Tibial nerve (tissue), 4 donors: ENCODE results near the gene ARFRP1.

ENCODE experiments used
- CTCF ChIP-seq, 5 experiments: fragments of 200-600 bp in 3 of 5; fragments of 450-650 bp in 2 of 5; sonication (generic) in 3 of 5; IDR thresholded peaks; one replicate each; pipeline ENCODE4 v1.5.1; 2016 to 2019; ENCODE audit warnings: antibody characterized with exemption in 5 of 5, mild to moderate bottlenecking in 3 of 5, moderate library complexity in 2 of 5
- EP300 ChIP-seq, 2 donors: sonication (generic); formaldehyde crosslinking; IDR thresholded peaks; one replicate each; pipeline ENCODE4 v1.6.1; 2017; ENCODE audit warnings: antibody characterized with exemption in 2 of 2, mild to moderate bottlenecking in 1 of 2
- POLR2A ChIP-seq, 2 donors: fragments of 450-650 bp; IDR thresholded peaks; one replicate each; pipeline ENCODE4 v1.6.1; 2017; ENCODE audit warnings: antibody characterized with exemption in 2 of 2, mild to moderate bottlenecking in 2 of 2, moderate library complexity in 2 of 2

GRCh38 chr20:63747622-63748069 is 39.9 kb upstream of the ARFRP1 start:
- TF ChIP-seq POLR2A (IDR thresholded peaks at IDR 0.05) (no peak), CTCF (IDR thresholded peaks at IDR 0.05) (no peak), EP300 (IDR thresholded peaks at IDR 0.05) (no peak)
